IMR-90 (cell line): Measurements from ENCODE around the gene SLC22A5.

Experiments used
- MXI1 ChIP-seq: IDR thresholded peaks from 2 replicates; pipeline ENCODE4 v1.6.1; 2012; ENCODE audit warnings: low read depth, mild to moderate bottlenecking, low read length, moderate library complexity, borderline replicate concordance
- POLR2A ChIP-seq: IDR thresholded peaks from 2 replicates; pipeline ENCODE4 v1.6.1; 2012; ENCODE audit warnings: mild to moderate bottlenecking, low read depth, low read length
- RFX5 ChIP-seq: IDR thresholded peaks from 2 replicates; pipeline ENCODE4 v1.8.0; 2012; ENCODE audit warnings: low read depth, mild to moderate bottlenecking, low read length, moderate library complexity
- SMC3 ChIP-seq: fragments of 150-350 bp; IDR thresholded peaks from 2 replicates; pipeline ENCODE4 v1.6.1; 2016; ENCODE audit warnings: low read depth, mild to moderate bottlenecking, antibody characterized with exemption, low read length, moderate library complexity
- TF ChIP-seq, protein P1 (sequence below): conservative IDR thresholded peaks from 2 replicates; pipeline ENCODE4 v1.5.1; 2012; ENCODE audit warnings: mild to moderate bottlenecking, low read depth, low read length, improper control_type of control experiment

DNA sequence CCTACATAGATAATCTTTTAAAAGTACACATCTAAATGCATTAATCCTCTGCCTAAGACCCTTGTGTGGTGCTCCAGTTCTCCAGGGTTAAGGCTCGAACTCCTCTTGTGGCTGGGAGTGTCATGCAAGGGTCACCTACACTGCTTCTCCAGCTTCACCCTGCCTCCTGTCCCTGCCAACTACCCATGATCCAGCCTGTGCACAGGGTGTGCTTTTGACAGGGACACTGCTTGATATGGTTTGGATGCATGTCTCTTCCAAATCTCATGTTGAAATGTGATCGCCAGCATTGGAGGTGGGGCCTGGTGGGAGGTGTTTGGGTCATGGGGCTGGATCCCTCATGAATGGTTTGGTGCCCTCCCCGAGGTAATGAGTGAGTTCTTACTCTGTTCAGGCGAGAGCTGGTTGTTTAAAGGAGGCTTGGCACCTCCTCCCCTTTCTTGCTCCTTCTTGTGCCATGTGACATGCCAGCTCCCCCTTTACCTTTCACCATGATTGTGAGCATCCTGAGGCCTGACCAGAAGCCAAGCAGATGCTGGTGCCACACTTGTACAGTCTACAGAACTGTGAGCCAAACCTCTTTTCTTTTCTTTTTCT lies 48.5 kb downstream of the SLC22A5 start:
- no peak for TF ChIP-seq RFX5
- no peak for TF ChIP-seq POLR2A
- TF ChIP-seq SMC3, result no peak
- TF ChIP-seq, protein P1, sequence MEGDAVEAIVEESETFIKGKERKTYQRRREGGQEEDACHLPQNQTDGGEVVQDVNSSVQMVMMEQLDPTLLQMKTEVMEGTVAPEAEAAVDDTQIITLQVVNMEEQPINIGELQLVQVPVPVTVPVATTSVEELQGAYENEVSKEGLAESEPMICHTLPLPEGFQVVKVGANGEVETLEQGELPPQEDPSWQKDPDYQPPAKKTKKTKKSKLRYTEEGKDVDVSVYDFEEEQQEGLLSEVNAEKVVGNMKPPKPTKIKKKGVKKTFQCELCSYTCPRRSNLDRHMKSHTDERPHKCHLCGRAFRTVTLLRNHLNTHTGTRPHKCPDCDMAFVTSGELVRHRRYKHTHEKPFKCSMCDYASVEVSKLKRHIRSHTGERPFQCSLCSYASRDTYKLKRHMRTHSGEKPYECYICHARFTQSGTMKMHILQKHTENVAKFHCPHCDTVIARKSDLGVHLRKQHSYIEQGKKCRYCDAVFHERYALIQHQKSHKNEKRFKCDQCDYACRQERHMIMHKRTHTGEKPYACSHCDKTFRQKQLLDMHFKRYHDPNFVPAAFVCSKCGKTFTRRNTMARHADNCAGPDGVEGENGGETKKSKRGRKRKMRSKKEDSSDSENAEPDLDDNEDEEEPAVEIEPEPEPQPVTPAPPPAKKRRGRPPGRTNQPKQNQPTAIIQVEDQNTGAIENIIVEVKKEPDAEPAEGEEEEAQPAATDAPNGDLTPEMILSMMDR, result no peak
- TF ChIP-seq MXI1, result no peak
